Neuronal stem cell (in vitro differentiated cells): ENCODE data around the gene FAM149A.
A peak's percentile ranks its signal among the peaks of the same experiment; 100 is the strongest.

Experiments
- DNase-seq: peaks from one replicate; pipeline ENCODE4 v3.0.0-alpha.2; 2013; ENCODE audit warnings: low spot score
- H2AFZ ChIP-seq: one replicate; pipeline ENCODE4 v1.6.1; 2013; ENCODE audit warnings: mild to moderate bottlenecking, low read length, inconsistent platforms
- H2AK5ac ChIP-seq: 2 replicates; pipeline ENCODE4 v1.6.1; 2013; ENCODE audit warnings: low read depth, mild to moderate bottlenecking, inconsistent platforms, low read length, moderate library complexity, mixed read lengths
- H2BK120ac ChIP-seq: 2 replicates; pipeline ENCODE4 v1.6.1; 2013; ENCODE audit warnings: low read depth, mild to moderate bottlenecking, inconsistent platforms, low read length, moderate library complexity, mixed read lengths
- H2BK12ac ChIP-seq: one replicate; pipeline ENCODE4 v1.6.1; 2013; ENCODE audit warnings: low read length, inconsistent platforms
- H2BK15ac ChIP-seq: 2 replicates; pipeline ENCODE4 v1.6.1; 2013; ENCODE audit warnings: mild to moderate bottlenecking, low read length, inconsistent platforms, mixed read lengths
- H2BK5ac ChIP-seq: one replicate; pipeline ENCODE4 v1.6.1; 2013; ENCODE audit warnings: inconsistent platforms, mild to moderate bottlenecking, low read length, moderate library complexity
- H3K14ac ChIP-seq: one replicate; pipeline ENCODE4 v1.6.1; 2013; ENCODE audit warnings: low read length, inconsistent platforms
- H3K18ac ChIP-seq: 2 replicates; pipeline ENCODE4 v1.6.1; 2013; ENCODE audit warnings: low read length, inconsistent platforms
- H3K23ac ChIP-seq: 2 replicates; pipeline ENCODE4 v1.6.1; 2013; ENCODE audit warnings: low read depth, mild to moderate bottlenecking, mixed read lengths, low read length, inconsistent platforms; ENCODE audit not compliant: poor library complexity
- H3K27ac ChIP-seq: replicated peaks from 3 replicates; pipeline ENCODE4 v1.5.1; 2013; ENCODE audit warnings: low read length, inconsistent platforms
- H3K27me3 ChIP-seq, 3 experiments: 2 replicates each; pipeline ENCODE4 v1.6.1; 2013; ENCODE audit warnings: low read length in 3 of 3, mild to moderate bottlenecking in 2 of 3, inconsistent platforms in 1 of 3, low read depth in 1 of 3, mixed read lengths in 1 of 3, moderate library complexity in 1 of 3; ENCODE audit not compliant: control insufficient read depth in 3 of 3, insufficient read depth in 3 of 3
- H3K36me3 ChIP-seq, 2 donors: replicated peaks in 1 of 2; 2 replicates each; pipeline ENCODE4 v1.6.1; 2013; ENCODE audit warnings: low read length in 2 of 2; ENCODE audit not compliant: control insufficient read depth in 2 of 2, insufficient read depth in 2 of 2
- H3K4ac ChIP-seq: 2 replicates; pipeline ENCODE4 v1.6.1; 2013; ENCODE audit warnings: inconsistent platforms, mild to moderate bottlenecking, low read length, moderate library complexity
- H3K4me1 ChIP-seq, 2 donors: 1 replicate in 1 of 2; 2 replicates in 1 of 2; pipeline ENCODE4 v1.6.1; 2013; ENCODE audit warnings: low read length in 2 of 2, low read depth in 1 of 2; ENCODE audit not compliant: control insufficient read depth in 2 of 2, insufficient read depth in 1 of 2
- H3K4me2 ChIP-seq: one replicate; pipeline ENCODE4 v1.6.1; 2013; ENCODE audit warnings: mild to moderate bottlenecking, low read length, inconsistent platforms; ENCODE audit not compliant: insufficient read depth, poor library complexity, severe bottlenecking
- H3K4me3 ChIP-seq, 2 donors: 2 replicates each; pipeline ENCODE4 v1.5.1; 2013; ENCODE audit warnings: low read length in 2 of 2, mild to moderate bottlenecking in 2 of 2, inconsistent platforms in 1 of 2, moderate library complexity in 1 of 2
- H3K79me1 ChIP-seq: one replicate; pipeline ENCODE4 v1.6.1; 2013; ENCODE audit warnings: low read depth, mild to moderate bottlenecking, inconsistent platforms, low read length, moderate library complexity
- H3K9ac ChIP-seq: one replicate; pipeline ENCODE4 v1.6.1; 2013; ENCODE audit warnings: mild to moderate bottlenecking, low read depth, low read length, inconsistent platforms; ENCODE audit not compliant: poor library complexity
- H3K9me3 ChIP-seq, 2 donors: replicated peaks in 1 of 2; 2 replicates each; pipeline versions ENCODE3 to v1.6.1; 2013; ENCODE audit warnings: low read length in 2 of 2, mild to moderate bottlenecking in 2 of 2, inconsistent platforms in 1 of 2, low read depth in 1 of 2, mixed read lengths in 1 of 2, moderate library complexity in 1 of 2; ENCODE audit not compliant: control insufficient read depth in 2 of 2, insufficient read depth in 1 of 2
- H4K8ac ChIP-seq: one replicate; pipeline ENCODE4 v1.6.1; 2013; ENCODE audit warnings: low read depth, mild to moderate bottlenecking, inconsistent platforms, low read length, moderate library complexity
- H4K91ac ChIP-seq: one replicate; pipeline ENCODE4 v1.6.1; 2013; ENCODE audit warnings: low read length, low read depth, mild to moderate bottlenecking, inconsistent platforms; ENCODE audit not compliant: poor library complexity
- WGBS, 2 donors: extraction: QIAGEN DNeasy Blood & Tissue Kit; methylation state at CpG; one replicate each; pipeline ENCODE4 v1.1.7; 2013; ENCODE audit warnings: missing lambda C conversion rate in 2 of 2, mixed read lengths in 1 of 2; ENCODE audit not compliant: insufficient read length in 2 of 2, insufficient replicate concordance in 1 of 2; ENCODE audit errors: extremely low coverage in 2 of 2; 5-methylcytosine and 5-hydroxymethylcytosine counted together

The FAM149A gene

GRCh38 chr4:186169945-186170802 is 65.7 kb downstream of the FAM149A start:
- H3K14ac ChIP-seq: no peak overlapping the region
- no CpG with 5 or more reads among the region's 16 CpGs for WGBS, 2 donors
- H3K4me1 ChIP-seq: no peaks in the 10 kb centered on the region
- H2BK12ac ChIP-seq: no peak overlapping the region
- no peak overlapping the region for H3K18ac ChIP-seq
- no peak overlapping the region for H2BK5ac ChIP-seq
- H3K4me3 ChIP-seq: no peak overlapping the region
- no peaks in the 10 kb centered on the region for H3K9me3 ChIP-seq
- no peak overlapping the region for H3K4ac ChIP-seq
- no peak overlapping the region for H3K9ac ChIP-seq
- no peak overlapping the region for H4K91ac ChIP-seq
- H4K8ac ChIP-seq: no peak overlapping the region
- no peak overlapping the region for H3K23ac ChIP-seq
- H3K4me2 ChIP-seq: no peak overlapping the region
- H3K27me3 ChIP-seq: peaks cover 0 to 2% (median 0%) of the 10 kb centered on the region in 3 experiments
- no peak overlapping the region for H2BK15ac ChIP-seq
- no peaks in the 10 kb centered on the region for H3K36me3 ChIP-seq
- no peak overlapping the region for H2BK120ac ChIP-seq
- no peaks in the 10 kb centered on the region for H3K79me1 ChIP-seq
- peak overlapping the region; percentile 11 for H2AFZ ChIP-seq
- H2AK5ac ChIP-seq: no peak overlapping the region
- H3K27ac ChIP-seq: no peak overlapping the region
- no peak for DNase-seq

DNA sequence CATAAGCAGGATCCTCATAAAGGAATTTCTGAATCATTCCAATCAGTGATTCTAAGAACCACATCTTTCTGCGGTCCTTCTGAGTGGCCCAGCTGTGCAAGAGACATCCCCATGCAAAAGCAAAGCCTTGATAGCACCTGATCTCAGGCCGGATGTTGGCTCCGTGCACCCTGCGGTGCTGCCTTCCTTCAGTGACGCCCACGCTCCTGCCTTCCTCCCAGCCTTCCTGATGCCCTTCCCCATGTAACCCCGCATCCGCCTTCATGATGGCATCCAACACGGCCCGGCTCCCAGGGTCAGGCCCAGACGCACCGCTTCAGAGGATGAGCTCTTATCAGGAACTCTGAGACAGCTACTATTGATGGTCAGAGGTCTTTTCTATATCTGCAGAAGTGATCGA is 66.5 kb downstream of the FAM149A start:
- H3K9ac ChIP-seq: no peak overlapping the region
- DNase-seq: no peak
- no peak overlapping the region for H2BK120ac ChIP-seq
- no peak overlapping the region for H3K23ac ChIP-seq
- no peak overlapping the region for H4K8ac ChIP-seq
- no peak overlapping the region for H3K27ac ChIP-seq
- H3K4me1 ChIP-seq: no peaks in the 10 kb centered on the region
- H3K4ac ChIP-seq: no peak overlapping the region
- no peak overlapping the region for H4K91ac ChIP-seq
- H2AFZ ChIP-seq: peak overlapping the region; percentile 11
- no peak overlapping the region for H2BK15ac ChIP-seq
- H3K79me1 ChIP-seq: no peaks in the 10 kb centered on the region
- no peak overlapping the region for H2BK5ac ChIP-seq
- H2BK12ac ChIP-seq: no peak overlapping the region
- H3K14ac ChIP-seq: no peak overlapping the region
- no peaks in the 10 kb centered on the region for H3K9me3 ChIP-seq
- no peak overlapping the region for H3K4me2 ChIP-seq
- H3K36me3 ChIP-seq: no peaks in the 10 kb centered on the region
- H3K4me3 ChIP-seq: peak overlapping the region in 1 of 2 donors; percentile 27
- H2AK5ac ChIP-seq: no peak overlapping the region
- WGBS, 2 donors: no CpG with 5 or more reads among the region's 13 CpGs
- H3K18ac ChIP-seq: no peak overlapping the region
- peaks cover 0 to under 1% (median 0%) of the 10 kb centered on the region in 3 experiments for H3K27me3 ChIP-seq

GRCh38 chr4:186172546-186172945 is 68.0 kb downstream of the FAM149A start:
- H3K18ac ChIP-seq: no peak overlapping the region

GRCh38 chr4:186188107-186188506 is 83.6 kb downstream of the FAM149A start:
- H3K4me3 ChIP-seq: no peak overlapping the region
- H3K14ac ChIP-seq: no peak overlapping the region
- H3K27ac ChIP-seq: no peak overlapping the region
- H3K18ac ChIP-seq: no peak overlapping the region
- no peaks in the 10 kb centered on the region for H3K27me3 ChIP-seq
- no peak overlapping the region for H2AK5ac ChIP-seq
- no peak overlapping the region for H4K91ac ChIP-seq
- no peak overlapping the region for H2BK120ac ChIP-seq
- H3K9ac ChIP-seq: no peak overlapping the region
- DNase-seq: no peak
- H3K9me3 ChIP-seq: no peaks in the 10 kb centered on the region
- H2BK15ac ChIP-seq: no peak overlapping the region
- H2AFZ ChIP-seq: no peak overlapping the region
- H2BK12ac ChIP-seq: no peak overlapping the region
- no CpG with 5 or more reads among the region's 3 CpGs for WGBS, 2 donors
- no peak overlapping the region for H3K4ac ChIP-seq
- peaks cover 2% of the 10 kb centered on the region for H3K79me1 ChIP-seq
- peaks cover 2 to 3% of the 10 kb centered on the region in 2 donors for H3K4me1 ChIP-seq
- H3K4me2 ChIP-seq: no peak overlapping the region
- no peak overlapping the region for H4K8ac ChIP-seq
- no peak overlapping the region for H3K23ac ChIP-seq
- no peak overlapping the region for H2BK5ac ChIP-seq
- H3K36me3 ChIP-seq: no peaks in the 10 kb centered on the region

More at GRCh38 chr4:186172546-186172945, 68.0 kb downstream of the FAM149A start:
- H3K4me2 ChIP-seq: no peak overlapping the region
- no peak overlapping the region for H2AFZ ChIP-seq
- no peaks in the 10 kb centered on the region for H3K36me3 ChIP-seq
- DNase-seq: no peak
- no peak overlapping the region for H2BK5ac ChIP-seq
- no peak overlapping the region for H4K8ac ChIP-seq
- no CpG with 5 or more reads among the region's 8 CpGs for WGBS, 2 donors
- no peaks in the 10 kb centered on the region for H3K27me3 ChIP-seq
- H3K4me1 ChIP-seq: no peaks in the 10 kb centered on the region
- no peaks in the 10 kb centered on the region for H3K79me1 ChIP-seq
- H3K14ac ChIP-seq: no peak overlapping the region
- H3K4me3 ChIP-seq: no peak overlapping the region
- H3K4ac ChIP-seq: no peak overlapping the region
- no peak overlapping the region for H2BK12ac ChIP-seq
- H2AK5ac ChIP-seq: no peak overlapping the region
- no peak overlapping the region for H3K9ac ChIP-seq
- H3K9me3 ChIP-seq: no peaks in the 10 kb centered on the region
- H2BK15ac ChIP-seq: no peak overlapping the region
- H3K23ac ChIP-seq: no peak overlapping the region
- H3K27ac ChIP-seq: no peak overlapping the region
- H2BK120ac ChIP-seq: no peak overlapping the region
- no peak overlapping the region for H4K91ac ChIP-seq
